CD4-positive, alpha-beta T cell treated with Interleukin-17A for 1 hour (primary cell): ENCODE measurements around the gene IPO13.

Experiments
- DNase-seq: peaks from one replicate; pipeline ENCODE4 v3.0.0-alpha.2; 2020

Gene IPO13

GRCh38 chr1:43990271-43991199 is 43.8 kb downstream of the IPO13 start:
- no peak for DNase-seq

GRCh38 chr1:43991200-43991475 is 44.4 kb downstream of the IPO13 start:
- no peak for DNase-seq

DNA sequence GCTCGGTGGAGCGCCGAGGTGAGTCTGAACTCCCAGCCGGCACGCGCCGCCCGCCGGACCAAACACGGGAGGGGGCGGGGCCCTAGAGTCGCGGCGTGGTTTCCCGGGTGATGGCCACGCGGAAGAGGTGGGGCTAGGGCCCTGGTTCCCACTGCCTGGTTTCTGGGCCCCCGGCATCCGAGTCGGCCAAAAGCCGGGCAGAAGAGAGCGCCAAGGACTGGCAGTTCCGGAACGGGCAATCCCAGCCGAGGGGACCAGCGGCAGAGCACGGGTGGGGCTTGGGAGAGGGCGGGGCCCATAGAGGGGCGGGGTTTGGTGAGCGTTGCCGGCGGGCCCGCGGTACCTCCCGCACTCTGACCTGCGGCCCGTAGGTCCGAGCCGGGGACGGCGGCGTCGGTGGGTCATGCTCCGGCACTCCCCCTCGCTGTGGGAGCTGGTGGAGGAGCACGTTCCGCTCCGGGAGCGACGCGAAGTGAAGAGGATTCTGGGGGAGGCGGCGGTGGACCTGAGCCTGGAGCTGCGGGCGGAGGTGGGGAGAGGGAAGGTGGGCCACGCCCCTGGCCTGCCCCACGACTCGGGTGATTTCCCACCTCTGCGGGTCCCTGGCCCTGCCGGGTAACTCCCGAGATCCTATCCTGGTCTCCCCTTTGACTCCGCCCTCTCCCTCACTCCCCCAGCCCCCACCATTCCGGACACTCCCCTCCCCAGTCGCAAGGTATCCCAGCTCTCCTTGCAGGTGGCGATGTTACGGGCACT is 44.9 kb downstream of the IPO13 start, which contains the start of gene CCDC24:
CCDC24 (plus strand) TSS at position 124 of the 756 bp plus-strand sequence; CDS start at position 404, 280 bp downstream.
- peak; percentile 82 for DNase-seq

DNA sequence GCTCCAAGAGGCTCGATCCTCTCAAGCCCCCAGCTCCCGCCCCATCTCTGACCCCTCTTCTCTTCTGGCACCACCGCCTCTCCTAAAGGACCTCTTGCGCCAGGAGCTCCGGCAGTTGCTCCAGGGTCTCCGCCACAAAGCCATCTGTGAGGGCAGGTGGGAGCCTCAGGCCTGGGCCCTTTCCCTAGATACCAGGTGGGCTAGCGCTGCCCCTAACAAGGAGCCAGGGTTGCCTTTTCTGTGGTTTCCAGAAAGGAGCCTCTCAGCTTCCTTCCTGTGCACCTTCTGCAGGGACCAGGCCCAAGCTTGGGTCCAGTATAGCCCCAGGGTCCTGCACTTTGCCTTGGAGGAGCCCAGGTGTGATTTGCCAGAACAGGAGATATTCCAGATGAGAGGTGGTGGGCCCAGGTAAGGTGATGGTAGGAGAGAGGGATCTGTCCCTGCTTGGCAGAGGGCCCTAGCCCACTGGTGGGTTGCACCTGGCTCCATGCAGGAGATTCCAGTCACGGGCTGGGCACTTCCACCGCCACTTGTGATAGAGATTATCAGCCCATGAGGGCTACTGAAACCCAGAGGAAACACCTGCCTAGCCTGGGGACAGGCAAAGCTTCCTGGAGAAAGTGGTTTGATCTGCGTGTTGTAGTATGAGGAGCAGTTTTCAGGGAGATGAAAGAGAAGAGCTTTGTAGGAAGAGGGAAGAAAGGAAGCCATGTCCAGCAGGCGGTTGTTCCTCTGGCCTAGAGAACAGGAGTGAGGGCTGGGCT is 45.7 kb downstream of the IPO13 start:
- DNase-seq, result no peak

GRCh38 chr1:43993206-43993914 is 46.6 kb downstream of the IPO13 start:
- DNase-seq, result no peak

GRCh38 chr1:43994071-43994470 is 47.3 kb downstream of the IPO13 start:
- no peak for DNase-seq

DNA sequence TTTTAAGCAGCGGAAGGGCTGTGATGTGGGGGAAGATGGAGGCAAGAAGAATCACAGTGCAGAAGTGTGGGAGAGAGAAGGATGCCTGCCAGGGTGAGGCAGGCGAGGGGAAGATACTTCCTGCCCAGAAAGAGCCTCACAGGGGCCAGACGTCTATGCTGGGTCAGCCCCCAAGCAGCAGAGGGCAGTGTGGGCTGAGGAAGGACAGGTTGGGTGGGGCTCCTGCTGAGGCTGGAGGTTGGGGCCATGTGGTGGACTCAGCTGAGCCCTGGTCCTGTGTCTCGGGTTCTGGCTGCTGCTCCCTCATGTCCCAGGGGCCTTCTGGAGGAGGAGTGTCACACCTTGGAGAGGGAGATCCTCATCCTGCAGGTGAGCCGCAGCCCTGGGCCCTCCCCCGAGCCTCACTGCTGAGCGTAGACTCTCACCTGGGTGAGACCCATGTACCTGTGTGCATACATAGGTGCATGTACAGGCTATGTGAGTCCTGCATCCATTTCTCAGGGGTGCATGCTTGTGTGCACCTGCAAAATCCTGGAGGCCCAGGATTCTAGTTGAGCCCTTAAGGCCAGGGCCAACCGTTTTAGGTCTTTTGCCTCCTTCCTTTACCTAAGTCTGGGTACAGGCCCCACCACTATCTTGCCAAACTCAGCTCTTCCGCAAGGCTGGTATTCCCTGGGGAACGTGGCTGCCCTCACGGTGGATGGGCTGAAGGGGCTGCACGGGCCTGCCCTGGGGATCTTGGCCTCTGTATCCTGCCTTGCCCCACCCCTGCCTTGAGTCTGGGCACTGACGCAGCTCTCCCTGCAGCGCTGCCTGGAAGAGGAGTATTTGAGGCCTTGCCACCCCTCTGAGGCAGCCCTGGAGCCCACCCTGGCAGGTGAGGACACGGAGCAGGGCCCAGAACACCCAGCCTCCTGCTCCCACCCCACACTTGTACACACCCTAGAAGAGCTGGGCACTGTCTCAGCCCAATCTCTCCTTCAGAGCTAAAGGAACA is 48.3 kb downstream of the IPO13 start:
- DNase-seq, result no peak

GRCh38 chr1:43995984-43996732 is 49.4 kb downstream of the IPO13 start:
- no peak for DNase-seq

- no peak for DNase-seq
Measured at GRCh38 chr1:43996733-43997115, 50.0 kb downstream of the IPO13 start.

- no peak for DNase-seq
Measured at GRCh38 chr1:43997295-43997999, 50.7 kb downstream of the IPO13 start.

GRCh38 chr1:43998000-43998378 is 51.2 kb downstream of the IPO13 start:
- DNase-seq, result no peak

GRCh38 chr1:43999455-43999854 is 52.7 kb downstream of the IPO13 start:
- no peak for DNase-seq

GRCh38 chr1:44000122-44000665 is 53.4 kb downstream of the IPO13 start:
- no peak for DNase-seq

DNA sequence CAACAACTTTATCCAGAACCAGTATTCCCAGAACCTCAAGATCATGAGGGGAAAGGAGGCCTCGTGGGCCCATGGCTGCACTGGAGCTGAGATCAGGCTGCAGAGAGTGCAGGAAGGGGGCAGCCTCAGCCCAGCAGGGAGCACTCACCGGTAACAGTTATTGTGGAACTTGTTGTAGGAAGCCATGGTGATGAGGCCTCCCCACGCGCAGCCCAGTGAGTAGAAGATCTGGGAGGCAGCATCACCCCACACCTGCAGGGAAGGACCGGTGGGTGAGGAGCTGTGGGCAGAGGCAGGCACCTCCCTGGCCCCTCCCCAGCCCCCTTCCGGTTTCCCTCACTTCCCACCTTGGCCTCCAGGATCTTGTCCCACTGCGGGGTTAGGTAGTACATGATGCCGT is 55.4 kb downstream of the IPO13 start:
- DNase-seq, result no peak

GRCh38 chr1:44002606-44003157 is 55.9 kb downstream of the IPO13 start:
- no peak for DNase-seq

DNA sequence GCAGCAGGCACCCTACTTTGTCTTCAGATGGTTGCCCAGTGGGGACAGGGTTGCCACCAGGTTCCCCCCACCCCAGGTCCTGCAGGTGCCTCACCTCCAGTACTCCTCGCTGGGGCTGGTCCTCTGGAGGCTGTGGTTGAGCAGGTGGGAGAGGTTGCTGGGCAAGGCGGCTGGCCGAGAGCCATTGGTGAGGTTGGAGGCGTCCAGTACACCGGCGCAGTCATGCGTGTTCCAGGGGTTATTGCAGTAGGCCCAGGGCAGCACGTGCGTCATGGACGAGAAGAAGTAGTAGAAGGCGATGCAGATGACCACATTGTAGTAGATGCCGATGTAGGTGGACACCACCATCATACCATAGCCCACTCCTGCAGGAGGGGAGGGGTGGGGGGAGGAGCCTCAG is 61.5 kb downstream of the IPO13 start:
- DNase-seq, result no peak

DNA sequence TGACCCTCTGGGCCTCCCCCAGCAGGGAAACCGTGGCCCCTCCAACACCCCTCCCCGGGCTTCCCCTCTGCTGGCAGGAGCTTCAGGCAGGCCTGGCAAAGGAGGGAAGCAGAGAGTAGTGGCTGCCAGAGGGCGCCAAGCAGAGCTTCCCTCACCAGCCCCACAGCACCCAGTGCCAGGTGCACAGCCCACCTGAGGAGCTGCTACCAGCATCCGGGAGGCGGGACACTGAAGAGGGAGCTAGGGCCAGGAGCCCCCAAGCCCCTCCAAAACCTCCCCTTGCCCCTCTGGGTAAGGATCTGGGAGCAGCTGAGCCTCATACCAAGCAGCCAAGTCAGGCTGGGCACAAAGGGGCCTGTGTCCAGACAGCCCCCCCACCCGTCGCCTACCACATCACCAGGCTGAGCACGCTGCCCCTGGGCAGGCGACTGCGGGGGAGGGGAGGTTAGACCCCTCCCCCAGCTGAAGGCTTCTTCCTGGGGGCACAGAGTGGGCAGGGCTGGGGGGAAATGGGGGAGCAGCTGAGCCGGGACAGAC is 64.3 kb downstream of the IPO13 start:
- no peak for DNase-seq

- DNase-seq, result no peak
Measured at GRCh38 chr1:44012404-44012803, 65.7 kb downstream of the IPO13 start.

GRCh38 chr1:44012941-44013609 is 66.3 kb downstream of the IPO13 start:
- no peak for DNase-seq
